Cardiac muscle cell (in vitro differentiated cells and primary cell): ENCODE data around the gene PKP4. TPM values are rescaled to one million over a fixed set of nuclear protein-coding genes. Genes with fewer than 3 reads are reported as not detected.

Experiments used
- DNase-seq, 2 donors: peaks; one replicate each; pipeline versions ENCODE4 v3.0.0 to v3.0.0-alpha.2; 2010 to 2017; ENCODE audit warnings: low read depth in 1 of 2, low spot score in 1 of 2
- H3K27ac ChIP-seq: fragments of 200-600 bp; sonication (generic); 2 replicates; pipeline ENCODE4 v1.5.1; 2016
- H3K27me3 ChIP-seq: fragments of 200-600 bp; sonication (generic); 2 replicates; pipeline ENCODE4 v1.6.0; 2016; ENCODE audit warnings: control low read depth
- H3K36me3 ChIP-seq: fragments of 200-600 bp; sonication (generic); 2 replicates; pipeline ENCODE4 v1.5.1; 2016; ENCODE audit warnings: control low read depth
- H3K4me1 ChIP-seq: fragments of 200-600 bp; sonication (generic); 2 replicates; pipeline ENCODE4 v1.8.1; 2017; ENCODE audit warnings: low read depth, mild to moderate bottlenecking, mixed run types
- H3K4me3 ChIP-seq: fragments of 200-600 bp; sonication (generic); 2 replicates; pipeline ENCODE4 v1.5.1; 2016; ENCODE audit warnings: mild to moderate bottlenecking
- H3K9me3 ChIP-seq: fragments of 200-600 bp; sonication (generic); 2 replicates; pipeline ENCODE4 v1.5.1; 2017; ENCODE audit warnings: low read depth, mild to moderate bottlenecking, control low read depth
- CTCF ChIP-seq: IDR thresholded peaks from 2 replicates; pipeline ENCODE4 v1.5.1; 2012; ENCODE audit warnings: low read depth, mild to moderate bottlenecking, low read length
- polyA plus RNA-seq: library from polyadenylated mRNA; unstranded; fragments of >200 nt; fragmentation: Nextera tagmentation; extraction: Ambion mirVana; gene quantifications from 2 replicates; pipeline ENCODE4 v1.2.1, GENCODE V29; 2016
- total RNA-seq: library from RNA; depleted of rRNA; stranded (reverse); fragments of >200 nt; gene quantifications from 2 replicates; pipeline ENCODE4 v1.2.3, GENCODE V29; 2016

Gene PKP4
- total and polyA plus RNA-seq, 2 experiments from 2014 or later, result 7.2 to 73.1 TPM

DNA sequence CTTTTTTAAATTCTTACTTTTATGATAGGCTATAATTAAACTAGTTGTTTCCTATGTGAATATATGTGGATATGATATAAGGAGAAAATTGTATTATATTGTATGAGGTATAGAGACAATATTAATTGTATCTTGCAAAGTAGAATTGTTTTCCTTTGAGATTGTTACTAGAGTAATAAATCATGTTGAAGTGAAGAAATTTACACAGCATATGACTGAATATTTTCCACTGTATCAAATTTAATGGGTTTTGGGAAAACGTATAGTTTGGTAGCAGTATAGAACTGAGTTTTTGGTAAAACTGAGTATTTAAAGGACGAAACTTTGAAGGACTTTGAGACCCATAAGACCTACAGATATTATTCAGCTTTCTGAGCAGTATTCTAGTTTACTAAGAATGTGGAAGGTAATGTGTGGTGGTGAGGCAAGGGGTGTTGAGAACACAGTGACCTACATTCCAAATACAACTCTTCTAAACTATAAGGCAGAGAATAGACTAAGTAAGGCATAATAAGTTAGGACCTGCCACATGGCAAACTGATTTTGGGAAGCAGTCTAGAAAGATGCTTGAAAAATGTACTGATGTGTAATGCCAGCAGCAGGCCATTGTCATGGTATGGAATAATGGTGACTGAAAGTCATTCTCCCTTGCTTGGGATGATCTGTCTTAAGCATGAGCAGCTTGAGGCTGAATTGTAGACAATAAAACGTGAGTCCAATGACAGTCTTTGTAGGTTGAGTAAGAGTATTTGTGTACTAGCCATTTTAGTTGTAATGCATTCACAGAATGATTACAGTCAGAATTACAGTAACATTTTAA is 29.6 kb downstream of the PKP4 start:
- H3K4me3 ChIP-seq, result no peak overlapping the region
- peaks cover 16% of the 10 kb centered on the region for H3K4me1 ChIP-seq
- no peaks in the 10 kb centered on the region for H3K9me3 ChIP-seq
- H3K36me3 ChIP-seq, result no peaks in the 10 kb centered on the region
- no peaks in the 10 kb centered on the region for H3K27me3 ChIP-seq
- DNase-seq, result no peak
- TF ChIP-seq CTCF, result no peak
- H3K27ac ChIP-seq, result no peak overlapping the region

GRCh38 chr2:158486970-158487325 is 30.2 kb downstream of the PKP4 start:
- no peak for TF ChIP-seq CTCF
- Histone ChIP-seq H3K27ac (no peak overlapping the region), H3K4me3 (no peak overlapping the region), H3K36me3 (no peaks in the 10 kb centered on the region), H3K27me3 (no peaks in the 10 kb centered on the region), H3K4me1 (peaks cover 16% of the 10 kb centered on the region), H3K9me3 (no peaks in the 10 kb centered on the region)
- peak in 1 of 2 donors; percentile 41 for DNase-seq

- no peak for TF ChIP-seq CTCF
- Histone ChIP-seq H3K9me3 (no peaks in the 10 kb centered on the region), H3K4me3 (no peak overlapping the region), H3K4me1 (peaks cover 19% of the 10 kb centered on the region), H3K27ac (no peak overlapping the region), H3K27me3 (no peaks in the 10 kb centered on the region), H3K36me3 (no peaks in the 10 kb centered on the region)
- DNase-seq, result peak in 1 of 2 donors; percentile 84
These were observed 30.7 kb downstream of the PKP4 start for GRCh38 chr2:158487419-158487818.

- Histone ChIP-seq H3K9me3 (no peaks in the 10 kb centered on the region), H3K27me3 (no peaks in the 10 kb centered on the region), H3K4me1 (peaks cover 25% of the 10 kb centered on the region), H3K36me3 (no peaks in the 10 kb centered on the region), H3K4me3 (no peak overlapping the region), H3K27ac (no peak overlapping the region)
- no peak for DNase-seq
- TF ChIP-seq CTCF, result no peak
These were observed 31.9 kb downstream of the PKP4 start for GRCh38 chr2:158488442-158489216.

DNA sequence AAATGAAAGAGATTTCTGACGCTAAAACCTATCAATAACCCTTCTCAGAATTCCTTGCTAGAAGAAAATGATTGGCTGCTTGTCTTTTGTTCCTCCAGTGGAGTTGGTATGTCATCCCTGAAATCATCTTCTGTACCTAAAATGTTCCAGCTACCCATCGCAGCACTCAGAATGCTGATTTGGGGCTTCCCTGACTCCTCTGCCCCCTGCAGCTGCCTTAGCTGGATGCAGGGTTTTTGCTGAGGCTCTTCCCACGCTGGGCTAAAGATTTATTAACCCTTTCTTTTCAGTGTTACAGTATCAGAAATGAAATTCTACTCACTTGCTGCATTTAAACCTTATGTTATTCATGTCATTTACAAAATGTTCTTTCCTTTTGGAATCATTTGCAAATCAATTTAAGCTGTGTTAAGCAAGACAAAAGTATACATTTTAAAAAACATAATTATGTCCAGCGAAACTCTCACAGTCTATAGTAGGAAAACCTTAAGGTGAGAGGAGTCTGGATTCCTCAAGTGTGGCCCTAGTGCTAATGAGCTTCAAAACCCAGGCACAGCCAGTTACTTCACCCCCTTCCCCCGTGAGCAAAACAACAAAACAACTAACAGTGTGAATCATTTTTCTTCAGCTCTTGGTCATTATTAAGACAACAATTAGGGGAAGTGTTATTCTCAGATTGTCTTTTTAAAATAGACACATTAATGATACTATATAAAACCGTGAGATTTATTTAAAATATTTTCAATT is 32.8 kb downstream of the PKP4 start:
- TF ChIP-seq CTCF, result peak; percentile 5
- peaks cover 25% of the 10 kb centered on the region for H3K4me1 ChIP-seq
- H3K36me3 ChIP-seq, result no peaks in the 10 kb centered on the region
- no peaks in the 10 kb centered on the region for H3K9me3 ChIP-seq
- DNase-seq, result no peak
- H3K27ac ChIP-seq, result no peak overlapping the region
- no peaks in the 10 kb centered on the region for H3K27me3 ChIP-seq
- H3K4me3 ChIP-seq, result no peak overlapping the region
